NCI-H446 (cell line): Measurements from ENCODE around the gene SAPCD2.
A peak's percentile ranks its signal among the peaks of the same experiment; 100 is the strongest.

Experiments
- DNase-seq, 2 experiments: peaks; one replicate each; lab custom pipeline; 2025; lab: John Stamatoyannopoulos, UW

SAPCD2 gene

DNA sequence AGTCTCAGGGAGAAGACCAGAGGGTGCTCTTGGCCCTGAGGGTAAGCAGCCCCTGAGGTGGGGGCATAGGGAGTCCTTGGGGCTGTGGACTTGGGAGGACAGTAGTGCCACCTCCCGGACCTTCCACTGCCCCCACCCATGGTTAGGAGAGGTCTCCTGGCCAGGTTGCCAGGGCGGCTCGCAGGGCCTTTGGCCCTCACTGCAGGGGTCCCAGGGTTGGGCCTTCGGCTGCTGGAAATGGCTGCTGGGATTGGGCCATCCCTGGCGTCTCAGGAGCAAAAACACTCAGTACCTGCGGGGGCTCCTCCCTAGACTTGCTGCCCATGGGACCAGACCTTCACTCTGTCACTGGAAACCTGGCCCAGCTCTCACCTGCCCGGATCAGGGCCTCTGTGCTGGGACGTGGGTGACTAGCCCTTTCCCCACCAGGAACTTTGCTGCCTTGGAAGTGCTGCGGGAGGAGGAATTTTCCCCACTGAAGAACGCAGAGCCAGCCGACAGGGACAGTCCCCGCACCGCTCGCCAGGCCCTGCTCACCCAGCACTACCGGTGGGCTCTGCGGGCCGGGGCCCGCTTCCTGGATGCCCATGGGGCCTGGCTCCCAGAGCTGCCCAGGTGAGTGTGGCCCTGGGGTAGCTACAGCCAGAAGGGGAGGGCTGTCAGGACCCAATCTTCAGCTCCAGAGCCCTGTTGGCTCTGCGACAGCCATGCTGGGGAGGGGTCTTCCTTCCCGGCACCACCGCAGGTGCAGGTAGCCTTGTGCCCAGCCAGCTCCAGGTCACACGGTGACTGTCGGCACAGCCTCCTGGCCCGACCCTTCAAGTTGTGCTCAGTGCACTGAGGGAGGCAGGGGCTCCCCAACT lies 10.1 kb upstream of the SAPCD2 start:
- DNase-seq: no peak

DNA sequence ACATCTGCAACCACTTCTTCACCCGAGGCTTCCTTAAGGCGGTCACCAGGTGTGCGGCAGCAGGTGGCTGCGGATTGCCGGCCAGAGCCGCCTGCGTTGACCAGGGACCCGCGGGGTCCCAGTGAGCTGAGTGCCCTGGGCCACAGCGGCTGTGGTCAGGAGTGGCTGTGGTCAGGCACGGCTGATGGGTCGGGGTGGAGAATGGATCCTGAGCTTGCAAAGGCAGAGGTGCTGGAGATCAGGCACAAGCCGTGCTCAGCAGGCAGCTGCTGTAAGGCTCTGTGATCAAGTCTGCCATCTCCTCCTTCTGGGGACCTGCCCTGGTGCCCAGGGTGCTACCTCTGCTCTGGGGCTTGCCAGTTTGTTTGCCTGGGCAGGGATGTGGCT lies 9.0 kb upstream of the SAPCD2 start:
- DNase-seq: no peak

DNA sequence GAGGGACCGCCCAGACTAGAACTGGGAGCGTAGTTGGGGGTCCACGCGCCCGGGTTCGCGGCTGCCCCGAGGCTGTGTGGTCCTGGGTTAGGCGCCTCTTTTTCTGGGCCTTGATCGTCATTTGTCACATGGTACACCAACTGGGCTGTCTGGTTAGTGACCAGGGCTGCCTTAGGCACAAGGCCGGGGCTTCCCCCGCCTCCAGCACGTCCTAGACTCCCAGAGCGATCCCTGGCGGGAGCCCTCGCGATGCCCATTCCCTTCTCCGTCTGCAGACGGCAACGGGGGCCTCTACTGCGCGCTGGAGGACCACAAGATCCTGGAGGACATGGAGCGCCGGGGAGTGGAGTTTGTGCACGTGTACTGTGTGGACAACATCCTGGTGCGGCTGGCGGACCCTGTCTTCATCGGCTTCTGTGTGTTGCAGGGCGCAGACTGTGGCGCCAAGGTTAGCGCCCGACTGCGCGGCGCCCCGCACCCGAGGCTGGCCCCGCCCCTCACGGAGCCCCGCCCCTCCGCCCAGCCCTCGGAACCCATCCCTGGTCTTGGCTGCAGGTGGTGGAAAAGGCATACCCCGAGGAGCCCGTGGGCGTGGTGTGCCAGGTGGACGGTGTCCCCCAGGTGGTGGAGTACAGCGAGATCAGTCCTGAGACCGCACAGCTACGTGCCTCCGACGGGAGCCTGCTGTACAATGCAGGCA lies 8.5 kb upstream of the SAPCD2 start:
- no peak for DNase-seq

DNA sequence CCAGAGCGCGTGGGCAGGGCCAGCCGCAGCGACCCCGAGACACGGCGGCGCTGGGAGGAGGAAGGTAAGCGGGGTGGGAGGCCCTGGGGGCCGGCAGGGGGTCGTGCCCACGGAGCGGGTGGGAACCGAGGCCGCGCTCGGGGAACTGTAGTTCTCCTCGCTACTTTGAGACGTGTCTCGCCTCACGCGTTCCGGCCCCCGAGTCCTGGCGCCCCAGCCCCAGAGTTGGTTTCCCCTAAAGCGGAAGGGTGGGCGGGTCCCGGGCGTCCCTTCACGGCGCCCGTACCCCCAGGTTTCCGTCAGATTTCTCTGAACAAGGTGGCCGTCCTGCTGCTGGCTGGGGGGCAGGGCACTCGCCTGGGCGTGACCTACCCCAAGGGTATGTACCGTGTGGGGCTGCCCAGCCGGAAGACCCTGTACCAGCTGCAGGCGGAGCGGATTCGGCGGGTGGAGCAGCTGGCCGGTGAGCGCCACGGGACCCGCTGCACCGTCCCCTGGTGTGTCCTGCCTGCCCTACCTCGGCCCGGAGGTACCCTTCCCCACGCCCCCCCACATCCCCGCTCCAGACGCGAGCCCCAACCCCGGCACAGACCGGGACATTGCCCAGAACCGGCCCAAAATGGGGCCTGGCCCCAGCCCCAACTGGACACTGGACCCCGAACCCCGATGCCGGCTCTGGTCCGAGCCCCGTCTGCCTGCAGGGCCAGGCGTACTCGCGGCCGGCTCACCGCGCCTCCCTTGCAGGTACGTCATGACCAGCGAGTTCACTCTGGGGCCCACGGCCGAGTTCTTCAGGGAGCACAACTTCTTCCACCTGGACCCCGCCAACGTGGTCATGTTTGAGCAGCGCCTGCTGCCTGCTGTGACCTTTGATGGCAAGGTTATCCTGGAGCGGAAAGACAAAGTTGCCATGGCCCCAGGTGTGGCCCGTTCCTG lies 7.7 kb upstream of the SAPCD2 start:
- DNase-seq: no peak

DNA sequence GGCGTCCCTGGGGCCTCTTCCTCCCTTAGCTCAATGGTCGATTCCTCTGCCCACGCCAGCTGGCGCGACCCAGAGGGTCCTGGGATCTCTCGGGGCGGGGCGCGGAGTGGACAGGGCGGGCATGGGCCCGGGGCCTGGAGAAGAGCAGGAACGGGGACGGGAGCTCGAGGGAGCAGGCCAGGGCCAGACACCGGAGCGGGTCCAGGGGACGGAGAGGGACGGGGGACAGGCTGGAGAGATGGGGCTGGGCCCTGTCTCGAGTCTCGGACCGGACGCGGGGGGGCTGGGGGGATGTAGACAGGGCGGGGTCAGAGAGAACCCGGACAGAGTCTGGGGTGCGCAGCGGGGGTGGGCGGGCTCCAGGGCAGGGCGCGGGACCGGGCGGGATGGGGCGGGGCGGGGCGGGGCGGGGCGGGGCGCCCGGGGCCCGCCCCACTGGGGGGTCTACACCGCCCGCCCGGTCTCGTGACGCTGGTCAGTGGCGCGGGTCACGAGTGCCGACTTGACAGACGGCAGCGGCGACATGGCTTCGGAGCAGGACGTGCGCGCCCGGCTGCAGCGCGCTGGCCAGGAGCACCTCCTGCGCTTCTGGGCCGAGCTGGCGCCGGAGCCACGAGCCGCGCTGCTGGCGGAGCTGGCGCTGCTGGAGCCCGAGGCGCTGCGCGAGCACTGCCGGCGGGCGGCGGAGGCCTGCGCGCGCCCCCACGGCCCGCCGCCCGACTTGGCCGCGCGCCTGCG lies 6.8 kb upstream of the SAPCD2 start, which contains the start of gene UAP1L1:
UAP1L1 (plus strand) TSS at position 508 of the 738 bp plus-strand sequence; CDS start at position 524, 16 bp downstream.
- DNase-seq: peak in 1 of 2 experiments; percentile 21

DNA sequence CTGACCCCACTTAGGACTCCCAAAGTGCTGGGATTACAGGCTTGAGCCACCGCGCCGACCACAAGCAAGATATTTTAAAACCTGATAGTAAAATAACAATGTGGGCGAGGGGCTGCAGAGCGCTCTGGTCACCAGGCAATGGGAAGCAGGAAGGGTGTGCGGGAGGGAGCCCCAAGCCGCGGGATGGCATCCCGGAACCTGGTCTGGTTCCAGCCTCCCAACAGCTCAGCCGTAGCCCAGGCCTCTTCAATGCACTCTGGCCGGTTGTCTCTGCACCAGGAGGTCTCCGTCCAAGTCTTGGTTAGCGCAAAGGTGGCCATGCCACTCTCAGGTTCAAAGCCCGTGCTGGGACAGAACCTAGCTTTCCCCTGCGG lies 6.3 kb upstream of the SAPCD2 start:
- no peak for DNase-seq

DNA sequence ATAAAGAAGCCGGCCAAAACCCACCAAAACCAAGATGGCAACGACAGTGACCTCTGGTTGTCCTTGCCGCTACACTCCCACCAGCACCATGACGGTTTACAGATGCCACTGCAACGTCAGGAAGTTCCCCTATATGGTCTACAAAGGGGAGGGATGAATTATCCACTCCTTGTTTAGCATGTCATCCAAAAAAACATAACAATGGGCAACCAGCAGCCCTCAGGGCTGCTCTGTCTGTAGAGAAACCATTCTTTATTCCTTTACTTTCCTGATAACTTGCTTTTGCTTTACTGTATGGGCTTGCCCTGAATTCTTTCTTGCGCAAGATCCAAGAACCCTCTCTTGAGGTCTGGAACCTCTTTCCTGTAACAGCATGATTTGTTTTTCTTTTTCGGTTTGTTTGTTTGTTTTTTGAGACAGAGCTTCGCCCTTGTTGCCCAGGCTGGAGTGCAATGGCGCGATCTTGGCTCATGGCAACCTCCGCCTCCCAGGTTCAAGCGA lies 5.0 kb upstream of the SAPCD2 start:
- no peak for DNase-seq

DNA sequence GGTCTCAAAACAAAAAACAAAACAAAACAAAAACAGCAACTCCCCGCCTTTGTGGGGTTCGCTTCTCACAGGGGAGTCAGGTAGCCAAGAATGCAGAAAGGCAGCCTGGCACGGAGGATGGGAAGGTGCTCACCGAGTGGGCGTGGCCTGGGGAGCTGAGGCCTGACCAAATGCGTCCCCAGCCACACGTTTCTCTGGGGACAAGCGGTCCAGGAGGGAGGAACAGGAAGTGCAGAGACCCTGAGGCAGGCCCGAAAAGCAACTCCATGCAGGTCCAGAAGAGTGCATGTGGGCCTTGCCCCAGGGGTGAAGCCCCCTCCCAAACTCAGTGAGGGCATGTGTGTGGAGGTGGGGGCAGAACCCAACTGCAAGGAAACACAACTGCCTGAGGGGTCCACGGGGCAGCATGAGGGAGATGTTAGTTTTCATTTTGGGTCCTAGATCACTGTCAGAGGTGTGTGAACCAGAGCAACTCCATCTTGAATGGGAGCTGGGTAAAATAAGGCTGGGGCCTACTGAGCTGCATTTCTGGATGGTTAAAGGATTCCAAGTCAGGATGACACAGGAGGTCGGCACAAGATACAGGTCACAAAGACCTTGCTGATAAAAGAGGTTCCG lies 4.4 kb upstream of the SAPCD2 start:
- DNase-seq: no peak

DNA sequence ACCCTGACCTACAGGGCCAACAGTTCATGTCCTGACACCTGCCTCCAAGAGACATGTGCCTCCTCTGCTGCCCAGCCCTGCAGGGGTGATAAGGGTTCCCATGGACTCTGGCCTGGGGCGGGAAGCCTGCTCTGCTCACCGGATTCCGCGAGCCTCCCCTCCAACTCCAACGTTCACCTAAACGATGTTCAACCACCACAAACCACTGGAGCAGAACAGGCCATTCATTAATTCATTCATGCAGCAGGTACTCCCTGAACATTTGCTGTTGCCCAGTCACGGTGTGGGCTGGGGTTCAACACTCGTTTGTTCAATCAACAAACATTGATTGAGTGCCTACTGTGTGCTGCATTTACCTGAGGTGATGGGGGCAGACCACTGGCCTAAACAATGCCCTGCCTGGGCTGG lies 3.6 kb upstream of the SAPCD2 start:
- no peak for DNase-seq

DNA sequence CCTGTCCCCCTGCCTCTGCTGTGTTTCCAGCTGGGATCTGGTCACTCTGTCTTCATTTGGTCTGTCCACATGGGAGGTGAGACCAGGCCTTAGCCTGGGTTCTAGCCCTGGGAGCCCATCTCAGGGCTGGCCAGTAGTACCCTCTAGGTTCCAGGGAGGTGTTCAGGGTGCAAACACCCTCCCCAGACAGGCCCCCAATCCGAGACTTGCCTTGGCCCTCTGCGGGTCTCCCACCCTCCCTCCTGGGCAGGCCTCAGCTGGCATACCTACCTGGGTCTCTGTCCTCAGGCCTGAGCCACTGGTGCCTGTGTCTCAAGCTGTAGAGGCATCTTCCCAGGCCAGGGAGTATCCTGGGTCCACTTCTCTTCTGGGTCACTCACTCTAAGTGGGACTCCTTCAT lies 925 bp upstream of the SAPCD2 start:
- DNase-seq: no peak

DNA sequence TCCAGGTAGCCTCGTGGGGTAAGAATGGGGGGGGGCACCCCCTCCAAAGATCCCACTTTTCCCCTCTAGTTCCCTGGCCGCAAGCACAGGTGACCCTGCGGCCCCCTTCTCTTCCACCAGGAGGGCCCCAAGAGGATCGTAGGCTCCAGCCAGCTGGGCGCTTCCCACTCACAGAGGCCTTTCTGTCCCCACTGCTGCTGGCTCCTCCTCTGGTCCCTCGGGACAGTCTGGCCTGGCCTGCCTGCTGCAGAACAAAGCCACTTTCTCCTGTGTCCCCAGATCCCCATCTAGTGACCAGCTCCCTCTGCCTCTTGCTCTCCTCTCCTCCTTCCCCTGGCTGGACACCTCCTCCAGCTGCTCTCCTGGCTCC lies 534 bp upstream of the SAPCD2 start:
- DNase-seq: no peak

DNA sequence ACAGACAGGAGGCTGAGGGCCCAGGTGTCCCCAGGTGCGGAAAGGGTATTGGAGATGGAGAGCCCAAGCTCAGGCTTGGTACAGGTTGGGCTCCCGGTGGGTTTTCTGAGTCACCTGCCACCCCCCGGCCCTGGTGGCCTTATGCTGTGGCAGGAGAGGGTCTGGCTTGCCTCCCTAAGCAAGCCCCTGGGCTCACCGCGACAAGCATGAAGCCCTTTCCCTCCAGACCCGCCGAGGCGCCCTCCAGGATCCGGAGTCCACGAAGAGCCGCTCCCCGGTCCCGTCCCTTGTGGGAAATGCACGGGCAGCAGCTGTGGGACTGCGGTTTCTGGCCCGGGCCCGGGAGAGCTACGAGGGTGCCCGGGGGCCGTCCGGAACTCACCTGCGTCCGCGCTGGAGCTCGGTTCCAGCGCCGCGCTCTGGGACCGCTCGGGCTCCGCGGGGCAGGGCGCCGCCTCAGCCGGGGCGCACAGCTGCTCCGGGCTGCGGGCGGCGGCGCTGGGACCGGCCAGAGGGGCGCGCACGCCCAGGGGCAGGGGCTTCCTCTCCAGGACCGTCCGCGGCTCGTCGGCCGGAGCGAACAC lies 757 bp downstream of the SAPCD2 start:
- DNase-seq: no peak

DNA sequence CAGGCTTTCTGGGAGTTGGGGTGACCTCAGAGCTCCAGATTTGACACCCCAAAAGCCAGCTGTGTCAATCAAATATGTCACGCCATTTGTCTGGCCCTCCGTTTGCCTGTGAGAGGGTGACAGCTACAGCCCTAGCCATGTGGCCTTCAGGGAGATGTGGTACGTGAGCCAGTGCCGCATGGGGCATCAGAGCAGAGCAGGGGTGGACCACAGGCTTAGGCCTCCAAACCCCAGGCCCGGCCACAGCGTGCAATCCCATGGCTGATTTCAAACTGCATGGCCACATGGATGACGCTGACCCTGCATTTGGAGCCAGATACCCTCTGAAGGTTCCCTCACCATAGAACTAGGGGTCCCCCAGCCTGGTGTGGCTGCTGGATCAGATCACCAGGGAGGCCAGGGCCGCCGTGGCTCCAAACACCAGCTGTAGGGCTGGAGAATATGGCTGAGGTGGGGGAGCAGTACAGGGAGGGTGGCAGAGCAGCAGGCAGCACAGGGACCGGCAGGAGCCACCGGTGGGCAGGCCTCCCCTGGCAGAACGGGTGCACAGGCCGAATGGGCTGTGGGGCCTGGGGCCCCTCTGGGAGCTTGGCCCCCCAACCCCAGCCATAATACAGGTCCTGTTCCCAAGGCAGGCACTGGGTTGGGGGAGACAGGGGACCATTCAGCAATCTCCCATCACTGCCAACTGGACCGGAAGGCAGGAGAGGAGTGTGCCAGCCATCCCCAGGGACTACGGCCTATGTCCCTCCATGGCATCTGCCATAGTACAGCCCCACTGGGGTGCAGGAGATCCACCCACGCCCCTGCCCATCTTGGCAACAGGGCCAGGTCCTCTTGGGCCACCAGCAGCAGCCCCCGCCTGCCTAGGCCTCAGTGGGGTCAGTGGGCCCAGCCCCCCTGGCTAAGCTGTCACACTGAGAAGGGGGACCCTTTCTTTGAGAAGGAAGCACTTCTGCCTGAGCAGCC lies 1.5 kb downstream of the SAPCD2 start:
- DNase-seq: no peak

DNA sequence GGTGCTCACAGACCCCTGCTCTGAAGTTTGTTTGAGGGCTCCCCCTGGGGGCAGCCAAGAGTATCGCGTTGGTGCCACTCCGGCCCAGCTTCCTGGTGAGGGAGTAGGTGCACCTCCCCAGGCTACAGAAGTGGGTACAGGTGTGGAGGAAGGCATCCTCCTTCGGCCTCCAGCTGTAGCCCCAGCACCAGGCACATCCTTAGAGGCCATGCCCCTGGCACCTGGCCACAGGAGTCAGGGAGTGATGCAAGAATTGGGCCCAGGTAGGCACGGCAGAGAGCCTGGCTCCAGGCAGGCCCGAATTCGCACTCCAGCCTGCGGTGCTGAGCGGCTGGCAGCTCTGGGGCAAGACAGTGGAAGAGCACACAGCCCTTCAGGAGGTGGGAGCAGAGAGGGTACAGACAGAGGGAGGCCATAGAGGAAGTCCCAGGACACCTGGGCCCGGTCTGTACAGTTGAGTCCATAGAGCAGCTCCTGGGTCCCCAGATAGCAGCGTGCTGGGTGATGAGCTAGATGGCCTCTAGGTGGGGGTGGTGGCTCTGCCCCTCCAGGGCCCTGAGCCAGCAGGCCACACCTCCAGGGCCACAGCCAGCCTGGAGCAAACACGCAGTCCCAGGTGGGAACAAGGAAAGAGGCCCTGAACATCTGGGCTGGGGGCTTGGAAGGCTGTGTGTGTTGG lies 2.4 kb downstream of the SAPCD2 start:
- peak in 1 of 2 experiments; percentile 64 for DNase-seq

DNA sequence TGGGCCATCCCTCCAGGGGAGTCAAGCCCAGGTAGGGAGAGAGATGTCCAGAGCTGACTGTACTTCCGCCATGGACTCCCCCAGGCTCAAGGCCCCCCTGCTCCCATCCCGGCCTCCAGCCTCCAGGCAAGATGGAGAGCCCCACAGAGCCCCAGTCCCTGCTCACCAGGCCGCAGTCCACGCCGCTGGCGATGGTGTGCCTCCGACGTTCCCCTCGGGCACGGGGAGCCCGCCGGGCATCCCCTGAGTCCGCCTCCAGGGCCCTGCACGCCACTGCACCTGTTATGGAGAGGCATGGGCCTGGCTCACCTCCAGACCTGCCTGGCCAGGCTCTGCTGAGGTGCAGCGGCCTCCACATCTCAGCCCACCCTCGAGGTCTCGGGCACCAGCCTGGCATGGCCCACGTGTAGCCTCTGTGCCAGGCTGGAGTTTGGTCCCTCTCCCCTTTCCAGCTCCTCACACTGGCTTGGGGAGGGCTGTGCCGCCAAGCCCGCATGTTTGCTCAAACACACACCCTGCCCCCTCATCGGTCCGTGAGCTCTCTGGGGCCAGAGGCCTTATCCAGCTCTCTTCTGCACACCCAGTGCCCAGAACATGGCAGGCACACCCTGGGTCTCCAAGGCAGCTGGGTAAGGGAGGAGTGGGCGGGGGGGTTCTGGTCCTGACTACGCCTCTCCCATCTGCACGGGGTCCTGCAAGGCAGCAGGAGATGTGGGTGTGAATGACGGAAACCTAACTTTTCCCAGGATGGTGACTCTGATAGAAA lies 4.1 kb downstream of the SAPCD2 start:
- no peak for DNase-seq

DNA sequence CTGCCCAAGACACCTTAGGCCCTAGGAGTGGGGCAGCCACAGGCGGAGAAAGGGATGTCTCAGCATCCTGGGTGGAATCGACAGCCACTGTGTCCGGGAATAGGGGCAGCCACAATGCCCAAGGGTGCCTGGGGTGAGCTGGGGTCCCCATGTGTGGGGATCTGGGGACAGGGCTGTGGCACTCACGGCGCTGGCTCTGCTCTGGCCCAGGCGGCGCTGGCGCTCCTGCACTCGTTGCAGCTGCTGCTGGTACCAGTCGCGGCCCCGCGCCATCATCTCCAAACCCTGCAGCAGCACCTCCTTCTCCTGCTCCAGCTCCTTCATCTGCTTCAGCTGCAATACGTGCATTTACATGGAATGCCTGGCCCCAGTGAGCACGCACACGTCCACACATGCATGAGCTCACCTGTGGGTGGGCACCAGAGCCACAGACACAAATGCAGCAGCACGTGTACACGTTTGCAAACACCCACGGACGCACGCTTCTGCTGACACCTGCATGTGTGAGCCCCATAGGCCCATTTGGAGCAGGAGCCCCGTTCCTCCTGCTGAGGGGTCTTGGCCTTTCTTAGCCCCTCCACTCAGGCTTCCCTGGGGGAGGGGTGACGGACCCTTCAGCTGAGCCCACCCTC lies 4.9 kb downstream of the SAPCD2 start:
- DNase-seq: no peak

DNA sequence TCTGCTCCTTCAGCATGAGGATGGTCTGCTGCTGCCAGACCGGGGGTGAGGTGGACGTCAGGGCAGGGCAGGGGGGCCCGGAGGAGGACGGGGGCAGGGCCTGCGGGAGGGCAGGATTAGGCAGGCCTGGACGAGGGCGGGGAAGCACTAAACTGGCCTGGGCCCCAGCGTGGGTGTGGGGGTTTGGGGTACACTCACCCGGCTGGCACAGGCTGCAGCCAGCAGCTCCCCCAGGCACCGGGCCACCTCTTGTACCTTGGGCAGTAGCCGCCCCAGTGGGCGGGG lies 5.5 kb downstream of the SAPCD2 start:
- DNase-seq: no peak
